HEK293T (cell line): ENCODE measurements around the gene UBL7.

Source experiments
- ARNT ChIP-seq: fragments of 450-650 bp; IDR thresholded peaks from 2 replicates; pipeline ENCODE4 v1.6.1; 2017; ENCODE audit warnings: mild to moderate bottlenecking
- FOXK2 ChIP-seq: fragments of 450-650 bp; IDR thresholded peaks from 2 replicates; pipeline ENCODE4 v1.6.1; 2016; ENCODE audit warnings: mild to moderate bottlenecking
- FOXM1 ChIP-seq: fragments of 450-650 bp; IDR thresholded peaks from 2 replicates; pipeline ENCODE4 v1.6.1; 2017; ENCODE audit warnings: mild to moderate bottlenecking, borderline replicate concordance

DNA sequence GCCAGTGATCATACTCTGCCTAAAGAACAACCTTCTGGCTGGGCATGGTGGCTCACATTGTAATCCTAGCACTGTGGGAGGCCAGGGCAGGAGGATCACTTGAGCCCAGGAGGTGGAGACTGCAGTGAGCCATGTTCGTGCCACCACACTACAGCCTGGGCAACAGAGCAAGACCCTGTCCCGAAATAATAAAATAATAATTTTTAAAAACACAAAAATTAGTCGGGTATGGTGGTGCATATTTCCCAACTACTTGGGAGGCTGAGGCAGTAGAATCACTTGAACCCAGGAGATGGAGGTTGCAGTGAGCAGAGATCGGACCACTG is 45.5 kb upstream of the UBL7 start:
- no peak for TF ChIP-seq FOXK2
- no peak for TF ChIP-seq ARNT
- TF ChIP-seq FOXM1, result no peak
